K562 (cell line): ENCODE data around the gene MYLK4. TPM values are rescaled to one million over a fixed set of nuclear protein-coding genes. Genes with fewer than 3 reads are reported as not detected.

Source experiments
- ATAC-seq: fragments of 200-7000 bp; cut with Tn5 transposase; 3 replicates; pipeline ENCODE4 v1.9.1; 2020; ENCODE audit warnings: moderate library complexity
- BruUV-seq: library from RNA; stranded (reverse); fragments of 400-500 nt; replicated peaks from 2 replicates; lab custom pipeline; 2021; lab: Mats Ljungman, UMichigan
- CTCF ChIA-PET: fragments of 300-600 bp; formaldehyde crosslinking; extraction: SDS; loops from one replicate; lab custom pipeline; 2021; ENCODE audit warnings: low intra/inter-chr PET ratio; lab: Yijun Ruan, JAX
- POLR2A ChIA-PET: fragments of 300-600, 350-650 bp; sonication (Branson Sonifier 250); formaldehyde crosslinking; extraction: SDS; loops from one replicate; lab custom pipeline; 2021; ENCODE audit warnings: antibody characterized with exemption, inconsistent platforms; lab: Yijun Ruan, JAX
- DNase-seq, 4 experiments: peaks; one replicate each; pipeline versions ENCODE4 v3.0.0 to v3.0.0-alpha.2; 2011 to 2018; ENCODE audit warnings: low spot score in 3 of 4, mixed read lengths in 3 of 4; ENCODE audit errors: extremely low read depth in 1 of 4
- FAIRE-seq: peaks from 2 replicates; lab custom pipeline; 2011; peaks lifted over from hg19 to GRCh38; lab: Jason Lieb, UNC
- H2AFZ ChIP-seq: 2 replicates; pipeline ENCODE4 v1.6.0; 2011; ENCODE audit warnings: low read depth, low read length, control low read depth, inconsistent platforms
- H3K27ac ChIP-seq: fragments of 200-600 bp; 3 replicates; pipeline ENCODE4 v1.8.0; 2011; ENCODE audit warnings: low read depth, mild to moderate bottlenecking, control low read depth, inconsistent platforms, low read length, moderate library complexity, mixed read lengths; ENCODE audit errors: extremely low read depth
- H3K27me3 ChIP-seq, 2 experiments: fragments of 300-600 bp in 1 of 2; 2 replicates in 1 of 2; 3 replicates in 1 of 2; pipeline versions ENCODE4 v1.6.0 to v1.8.0; 2011; ENCODE audit warnings: inconsistent platforms in 2 of 2, low read length in 2 of 2, mild to moderate bottlenecking in 1 of 2, mixed read lengths in 1 of 2, moderate library complexity in 1 of 2; ENCODE audit not compliant: control insufficient read depth in 2 of 2, insufficient read depth in 2 of 2
- H3K36me3 ChIP-seq: fragments of 300-600 bp; 3 replicates; pipeline ENCODE4 v1.8.0; 2011; ENCODE audit warnings: mild to moderate bottlenecking, low read length, inconsistent platforms; ENCODE audit not compliant: control insufficient read depth, insufficient read depth
- H3K4me1 ChIP-seq, 2 experiments: fragments of 200-600 bp in 1 of 2; replicated peaks in 1 of 2; 2 replicates in 1 of 2; 3 replicates in 1 of 2; pipeline versions ENCODE4 v1.5.1 to v1.8.0; 2011; ENCODE audit warnings: inconsistent platforms in 2 of 2, low read length in 2 of 2, mild to moderate bottlenecking in 1 of 2, mixed read lengths in 1 of 2, moderate library complexity in 1 of 2; ENCODE audit not compliant: control insufficient read depth in 2 of 2, insufficient read depth in 2 of 2
- H3K4me2 ChIP-seq: 2 replicates; pipeline ENCODE4 v1.6.1; 2011; ENCODE audit warnings: low read length, control low read depth, inconsistent platforms, mixed read lengths; ENCODE audit not compliant: insufficient read depth
- H3K4me3 ChIP-seq: fragments of 200-600 bp; sonication (generic), shearing (Covaris generic); 2 replicates; pipeline ENCODE4 v1.5.1; 2016; ENCODE audit warnings: control low read depth, inconsistent platforms
- H3K79me2 ChIP-seq: fragments of 200-600 bp; 3 replicates; pipeline ENCODE4 v1.8.0; 2011; ENCODE audit warnings: low read length, inconsistent platforms; ENCODE audit not compliant: control insufficient read depth, insufficient read depth
- H3K9ac ChIP-seq, 2 experiments: 2 replicates each; pipeline versions ENCODE4 v1.6.0 to v1.6.1; 2011; ENCODE audit warnings: low read depth in 2 of 2, low read length in 2 of 2, control low read depth in 1 of 2, inconsistent platforms in 1 of 2, mild to moderate bottlenecking in 1 of 2, mixed read lengths in 1 of 2; ENCODE audit not compliant: insufficient read depth in 1 of 2
- H3K9me1 ChIP-seq: one replicate; pipeline ENCODE4 v1.6.0; 2011; ENCODE audit warnings: inconsistent platforms, mild to moderate bottlenecking, low read length, moderate library complexity; ENCODE audit not compliant: control insufficient read depth, insufficient read depth
- H3K9me3 ChIP-seq: replicated peaks from 2 replicates; pipeline ENCODE4 v1.5.1; 2011; ENCODE audit warnings: low read depth, low read length, inconsistent platforms; ENCODE audit not compliant: control insufficient read depth, insufficient read depth
- H4K20me1 ChIP-seq: replicated peaks from 2 replicates; pipeline ENCODE4 v1.6.1; 2011; ENCODE audit warnings: low read length, inconsistent platforms, mixed read lengths; ENCODE audit not compliant: control insufficient read depth, insufficient read depth
- CREB5 ChIP-seq: fragments of 250-450 bp; sonication (Bioruptor Pico); IDR thresholded peaks from 2 replicates; pipeline ENCODE4 v1.5.0; 2020; ENCODE audit warnings: mild to moderate bottlenecking
- HNRNPUL1 ChIP-seq: fragments of 200-400 bp; formaldehyde crosslinking; IDR thresholded peaks from 2 replicates; pipeline ENCODE4 v1.6.1; 2017; ENCODE audit warnings: low read length
- IRF2 ChIP-seq: sonication (generic); formaldehyde crosslinking; IDR thresholded peaks from 2 replicates; pipeline ENCODE4 v1.8.1; 2022; ENCODE audit warnings: mild to moderate bottlenecking, missing genetic modification reagents
- TEAD2 ChIP-seq: fragments of 450-650 bp; IDR thresholded peaks from 2 replicates; pipeline ENCODE4 v1.6.1; 2016; ENCODE audit warnings: missing genetic modification characterization, control low read depth, missing compliant biosample characterization
- ZBTB1 ChIP-seq: sonication (generic); formaldehyde crosslinking; IDR thresholded peaks from 2 replicates; pipeline ENCODE4 v1.8.1; 2023; ENCODE audit warnings: missing genetic modification reagents, low read depth, mild to moderate bottlenecking, borderline replicate concordance
- ZNF41 ChIP-seq: fragments of 250-450 bp; sonication (Bioruptor Pico); conservative IDR thresholded peaks from 2 replicates; pipeline ENCODE4 v1.4.0; 2020; ENCODE audit warnings: mild to moderate bottlenecking
- ZNF655 ChIP-seq: fragments of 250-450 bp; sonication (Bioruptor Pico); IDR thresholded peaks from 2 replicates; pipeline ENCODE4 v1.5.0; 2021
- WGBS: fragments of 100-300 bp; shearing (Covaris generic); methylation state at CpG from one replicate; pipeline ENCODE4 v1.1.6; 2016; ENCODE audit warnings: low coverage, mixed read lengths; ENCODE audit not compliant: insufficient coverage; ENCODE audit errors: missing lambda C conversion rate; 5-methylcytosine and 5-hydroxymethylcytosine counted together
- in situ Hi-C: fragments of 300-500 bp; cut with MboI; formaldehyde crosslinking; loops from 4 replicates; pipeline ENCODE4 v1.15.0; 2018; ENCODE audit warnings: inconsistent platforms, mixed read lengths
- intact Hi-C: fragments of 100-400 bp; cut with micrococcal nuclease; formaldehyde crosslinking; loops from 2 replicates; pipeline ENCODE4 v1.14.2; 2022
- polyA plus RNA-seq, 8 experiments: library from polyadenylated mRNA; depleted of rRNA in 4 of 8; stranded (reverse) in 5 of 8; unstranded in 3 of 8; fragments of >200 nt; fragmentation: Nextera tagmentation in 2 of 8; fragmentation: Illumina TruSeq in 1 of 8; extraction: Ambion mirVana in 2 of 8; extraction: Trizol in 1 of 8; gene quantifications; 2 replicates each; pipeline versions ENCODE4 v1.2.1 to v1.2.3, GENCODE V29; 2011 to 2014; ENCODE audit warnings: inconsistent platforms in 1 of 8, missing spikeins in 1 of 8
- total RNA-seq, 7 experiments: library from RNA; depleted of rRNA in 6 of 7; stranded (reverse); fragments of >200 nt in 6 of 7; fragmentation: Illumina TruSeq in 2 of 7; extraction: Trizol in 2 of 7; gene quantifications; 2 replicates each; pipeline versions ENCODE4 v1.2.1 to v1.2.3, GENCODE V29; 2011 to 2021; ENCODE audit warnings: low replicate concordance in 1 of 7

Gene MYLK4
- total and polyA plus RNA-seq, 9 of the 15 experiments (the other 6 are each of a cell fraction or from before 2014, with no cell fraction given): 0.01 to 0.15 (median 0.06) TPM

GRCh38 chr6:2775003-2775402, 24.3 kb upstream of the MYLK4 start:
- peaks cover 4 to 6% of the 10 kb centered on the region in 2 experiments; a peak in 4 of 5 replicates for H3K4me1 ChIP-seq
- 76% methylated on average over 1 of the region's 1 CpG for WGBS
- H3K4me2 ChIP-seq: no peak overlapping the region
- no peaks in the 10 kb centered on the region for H3K27me3 ChIP-seq
- FAIRE-seq (no peak), ATAC-seq (no peak), DNase-seq (no peak)
- H3K9me3 ChIP-seq: no peaks in the 10 kb centered on the region
- intact Hi-C loops: no loop called here
- ChIA-PET CTCF (no interaction called here), POLR2A (interaction anchor here (0.7 to 10.9 kb wide), 2 partner anchors 7 to 18 kb away, joined by 3 to 151 read pairs; no protein-coding TSS in a partner anchor)
- no TSS peak for BruUV-seq
- peaks cover 97% of the 10 kb centered on the region for H3K36me3 ChIP-seq
- H2AFZ ChIP-seq: no peak overlapping the region
- no peak overlapping the region for H3K27ac ChIP-seq
- H3K4me3 ChIP-seq: no peak overlapping the region
- peaks cover 16% of the 10 kb centered on the region for H4K20me1 ChIP-seq
- TF ChIP-seq ZNF655 (CRISPR knock-in tag) (no peak), ZBTB1 (CRISPR knock-in tag) (no peak), IRF2 (CRISPR knock-in tag) (no peak), ZNF41 (CRISPR knock-in tag) (no peak), TEAD2 (tag) (no peak), HNRNPUL1 (no peak), CREB5 (CRISPR knock-in tag) (no peak)
- in situ Hi-C loops: no loop called here
- H3K79me2 ChIP-seq: peaks cover 91% of the 10 kb centered on the region
- no peak overlapping the region for H3K9ac ChIP-seq
- no peaks in the 10 kb centered on the region for H3K9me1 ChIP-seq
